GM12878 (cell line): Measurements from ENCODE around the gene FAM89B. TPM values are rescaled to one million over a fixed set of nuclear protein-coding genes. Genes with fewer than 3 reads are reported as not detected.

ENCODE experiments used
- ATAC-seq: fragments of 200-7000 bp; cut with Tn5 transposase; 3 replicates; pipeline ENCODE4 v1.9.1; 2020; ENCODE audit warnings: mild to moderate bottlenecking, moderate library complexity
- BruUV-seq: library from RNA; stranded (reverse); fragments of 400-500 nt; replicated peaks from 2 replicates; lab custom pipeline; 2021; lab: Mats Ljungman, UMichigan
- CTCF ChIA-PET: fragments of 300-600 bp; sonication (Branson Sonifier 250); formaldehyde crosslinking; extraction: SDS; loops from one replicate; lab custom pipeline; 2021; ENCODE audit warnings: inconsistent platforms; lab: Yijun Ruan, JAX
- POLR2A ChIA-PET: fragments of 350-600 bp; formaldehyde crosslinking; extraction: SDS; loops from one replicate; lab custom pipeline; 2021; ENCODE audit warnings: inconsistent platforms; lab: Charles Lee
- RAD21 ChIA-PET: fragments of 300-600 bp; sonication (Branson Sonifier 250); formaldehyde crosslinking; loops from one replicate; lab custom pipeline; 2023; ENCODE audit warnings: antibody characterized with exemption; ENCODE audit not compliant: unreplicated experiment; lab: Charles Lee
- SMC1A ChIA-PET: fragments of 300-600 bp; sonication (Branson Sonifier 250); formaldehyde crosslinking; loops from one replicate; lab custom pipeline; 2023; ENCODE audit not compliant: unreplicated experiment, uncharacterized antibody; lab: Charles Lee
- DNase-seq: peaks from one replicate; pipeline ENCODE4 v3.0.0-alpha.2; 2011; ENCODE audit warnings: low read depth, low spot score
- FAIRE-seq: peaks from 3 replicates; lab custom pipeline; 2011; peaks lifted over from hg19 to GRCh38; lab: Jason Lieb, UNC
- H2AFZ ChIP-seq: 2 replicates; pipeline ENCODE4 v1.6.0; 2011; ENCODE audit warnings: low read depth, low read length, control low read depth; ENCODE audit not compliant: control insufficient read depth
- H3K27ac ChIP-seq: 2 replicates; pipeline ENCODE4 v1.5.1; 2011; ENCODE audit warnings: control low read depth; ENCODE audit not compliant: control insufficient read depth, insufficient read depth
- H3K27me3 ChIP-seq, 2 experiments: replicated peaks in 1 of 2; 2 replicates each; pipeline versions ENCODE4 v1.6.0 to v1.6.1; 2011; ENCODE audit warnings: low read length in 1 of 2; ENCODE audit not compliant: control insufficient read depth in 2 of 2, insufficient read depth in 2 of 2
- H3K36me3 ChIP-seq, 2 experiments: 2 replicates each; pipeline ENCODE4 v1.5.1; 2011; ENCODE audit warnings: low read length in 1 of 2; ENCODE audit not compliant: control insufficient read depth in 2 of 2, insufficient read depth in 2 of 2
- H3K4me1 ChIP-seq: 2 replicates; pipeline ENCODE4 v1.6.1; 2011; ENCODE audit warnings: mild to moderate bottlenecking, low read length, moderate library complexity, mixed read lengths; ENCODE audit not compliant: control insufficient read depth, insufficient read depth
- H3K4me2 ChIP-seq: 2 replicates; pipeline ENCODE4 v1.6.0; 2011; ENCODE audit warnings: control low read depth; ENCODE audit not compliant: control insufficient read depth, insufficient read depth
- H3K4me3 ChIP-seq: fragments of 200-600 bp; sonication (generic); 2 replicates; pipeline ENCODE4 v1.5.1; 2016
- H3K79me2 ChIP-seq: 2 replicates; pipeline ENCODE4 v1.6.0; 2011; ENCODE audit warnings: low read length; ENCODE audit not compliant: control insufficient read depth, insufficient read depth
- H3K9ac ChIP-seq: 2 replicates; pipeline ENCODE4 v1.8.0; 2011; ENCODE audit warnings: low read length, control low read depth, mixed read lengths; ENCODE audit not compliant: control insufficient read depth, insufficient read depth
- H3K9me3 ChIP-seq: replicated peaks from 3 replicates; pipeline ENCODE4 v1.5.1; 2011; ENCODE audit warnings: mild to moderate bottlenecking, low read length; ENCODE audit not compliant: control insufficient read depth, insufficient read depth
- H4K20me1 ChIP-seq: 2 replicates; pipeline ENCODE4 v1.6.0; 2011; ENCODE audit not compliant: control insufficient read depth, insufficient read depth
- CHD4 ChIP-seq: fragments of 200-600 bp; sonication (generic); IDR thresholded peaks from 2 replicates; pipeline ENCODE4 v1.6.1; 2016; ENCODE audit warnings: mild to moderate bottlenecking
- IKZF1 ChIP-seq: fragments of 450-650 bp; conservative IDR thresholded peaks from 2 replicates; pipeline ENCODE4 v1.6.1; 2017; ENCODE audit warnings: antibody characterized with exemption, mild to moderate bottlenecking
- LARP7 ChIP-seq: fragments of 450-650 bp; IDR thresholded peaks from 2 replicates; pipeline ENCODE4 v1.6.1; 2017; ENCODE audit warnings: mild to moderate bottlenecking
- MTA2 ChIP-seq: fragments of 450-650 bp; IDR thresholded peaks from 2 replicates; pipeline ENCODE4 v1.6.1; 2016; ENCODE audit warnings: low read depth, mild to moderate bottlenecking, moderate library complexity
- MYC ChIP-seq: IDR thresholded peaks from 2 replicates; pipeline ENCODE4 v1.6.1; 2011; ENCODE audit warnings: mild to moderate bottlenecking, low read length, moderate library complexity, inconsistent platforms; ENCODE audit not compliant: insufficient read depth, insufficient replicate concordance, insufficient read length, severe bottlenecking
- RCOR1 ChIP-seq: conservative IDR thresholded peaks from 2 replicates; pipeline ENCODE4 v1.6.1; 2012; ENCODE audit warnings: low read depth, low read length, improper control_type of control experiment
- SMC3 ChIP-seq: IDR thresholded peaks from 2 replicates; pipeline ENCODE4 v1.6.1; 2011; ENCODE audit warnings: low read length, improper control_type of control experiment, borderline replicate concordance
- SPI1 ChIP-seq: IDR thresholded peaks from 2 replicates; pipeline ENCODE4 v1.6.1; 2011; ENCODE audit warnings: low read depth, mild to moderate bottlenecking, low read length, moderate library complexity, borderline replicate concordance; ENCODE audit not compliant: insufficient read depth
- SREBF1 ChIP-seq: IDR thresholded peaks from 2 replicates; pipeline ENCODE4 v1.6.1; 2012; ENCODE audit warnings: mild to moderate bottlenecking, low read length
- TCF7 ChIP-seq: IDR thresholded peaks from 2 replicates; pipeline ENCODE4 v1.6.1; 2014; ENCODE audit warnings: antibody characterized with exemption, borderline replicate concordance
- ZNF217 ChIP-seq: fragments of 450-650 bp; IDR thresholded peaks from 2 replicates; pipeline ENCODE4 v1.6.1; 2017; ENCODE audit warnings: antibody characterized with exemption, mild to moderate bottlenecking
- ZZZ3 ChIP-seq: IDR thresholded peaks from 2 replicates; pipeline ENCODE4 v1.6.1; 2011; ENCODE audit warnings: low read depth; ENCODE audit not compliant: control insufficient read depth, insufficient read length
- WGBS: methylation state at CpG from one replicate; pipeline ENCODE4 v1.1.6; 2016; ENCODE audit warnings: low lambda C conversion rate; ENCODE audit not compliant: insufficient replicate concordance, insufficient coverage; ENCODE audit errors: missing lambda C conversion rate; 5-methylcytosine and 5-hydroxymethylcytosine counted together
- in situ Hi-C: fragments of 300-500 bp; cut with MboI; formaldehyde crosslinking; loops from 9 replicates; pipeline ENCODE4 v1.14.3; 2018; ENCODE audit warnings: mixed read lengths
- intact Hi-C: fragments of 100-400 bp; cut with micrococcal nuclease; formaldehyde crosslinking; loops from one replicate; pipeline ENCODE4 v1.14.2; 2022; ENCODE audit not compliant: unreplicated experiment
- polyA plus RNA-seq, 11 experiments: library from polyadenylated mRNA; depleted of rRNA in 4 of 11; unstranded in 6 of 11; stranded (reverse) in 5 of 11; fragments of >200 nt; fragmentation: Nextera tagmentation in 4 of 11; fragmentation: Illumina TruSeq in 1 of 11; extraction: Ambion mirVana in 4 of 11; extraction: Trizol in 1 of 11; gene quantifications; 1 replicate in 1 of 11; 2 replicates in 10 of 11; pipeline versions ENCODE4 v1.2.1 to v1.2.3, GENCODE V29; 2011 to 2016; ENCODE audit warnings: inconsistent platforms in 2 of 11, missing spikeins in 2 of 11, low read depth in 1 of 11
- total RNA-seq, 4 experiments: library from RNA; depleted of rRNA in 3 of 4; stranded (reverse); fragments of >200 nt in 3 of 4; fragmentation: Illumina TruSeq in 1 of 4; extraction: Trizol in 1 of 4; gene quantifications; 2 replicates each; pipeline versions ENCODE4 v1.2.1 to v1.2.3, GENCODE V29; 2013 to 2021

Gene FAM89B
- total and polyA plus RNA-seq, 10 of the 15 experiments (the other 5 are each of a cell fraction or from before 2014, with no cell fraction given), result 0.34 to 36.7 (median 9.8) TPM

GRCh38 chr11:65609665-65610064 lies 37.3 kb downstream of the FAM89B start:
- SMC1A ChIA-PET, result interaction anchor here (1.5 kb wide), 1 partner anchor 21 kb away, joined by 5 read pairs; no protein-coding TSS in a partner anchor
- Histone ChIP-seq H3K4me3 (no peak overlapping the region), H3K4me2 (no peak overlapping the region), H4K20me1 (no peaks in the 10 kb centered on the region; the same call in 1 of the 2 replicates), H3K36me3 (peaks cover 18 to 29% of the 10 kb centered on the region in 2 experiments; a peak in 3 of 4 replicates), H3K9ac (no peak overlapping the region), H2AFZ (no peak overlapping the region), H3K79me2 (peaks cover 43% of the 10 kb centered on the region), H3K27ac (no peak overlapping the region), H3K27me3 (no peaks in the 10 kb centered on the region), H3K9me3 (no peaks in the 10 kb centered on the region), H3K4me1 (peaks cover 17% of the 10 kb centered on the region)
- TF ChIP-seq MTA2 (no peak), SPI1 (no peak), ZZZ3 (no peak), RCOR1 (no peak), TCF7 (no peak), CHD4 (no peak), MYC (no peak), IKZF1 (no peak), SREBF1 (no peak), LARP7 (no peak), SMC3 (no peak), ZNF217 (no peak)
- CTCF ChIA-PET, result interaction anchor here (1.2 to 2.1 kb wide), 5 partner anchors 20 to 250 kb away, joined by 3 to 10 read pairs (median 4); partner anchors contain the start of gene MUS81
- POLR2A ChIA-PET, result interaction anchor here (0.6 to 2.5 kb wide), 4 partner anchors 16 to 42 kb away, joined by 3 to 12 read pairs (median 6); partner anchors contain the start of gene SIPA1
- ATAC-seq (no peak), DNase-seq (no peak), FAIRE-seq (no peak)
- intact Hi-C loops (loop anchor here (5.0 kb wide), 1 partner anchor 732 kb away; the partner anchor contains the start of gene EHD1), in situ Hi-C loops (no loop called here)
- WGBS, result 78% methylated on average over 5 of the region's 5 CpGs
- RAD21 ChIA-PET, result interaction anchor here (1.7 kb wide), 1 partner anchor 20 kb away, joined by 5 read pairs; no protein-coding TSS in a partner anchor
- BruUV-seq, result no TSS peak
